Endothelial cell of umbilical vein (primary cell): ENCODE data around the gene SPATA19. TPM values are rescaled to one million over a fixed set of nuclear protein-coding genes. Genes with fewer than 3 reads are reported as not detected.

ENCODE experiments used
- BruUV-seq: library from RNA; stranded (reverse); fragments of 400-500 nt; replicated peaks from 2 replicates; lab custom pipeline; 2021; lab: Mats Ljungman, UMichigan
- CTCF ChIA-PET: fragments of 300-600, 350-600 bp; sonication (Branson Sonifier 250); formaldehyde crosslinking; loops from one replicate; lab custom pipeline; 2021; ENCODE audit warnings: antibody characterized with exemption, inconsistent platforms; lab: Charles Lee
- POLR2A ChIA-PET: fragments of 300-600, 350-600 bp; sonication (Branson Sonifier 250); formaldehyde crosslinking; loops from one replicate; lab custom pipeline; 2021; ENCODE audit warnings: antibody characterized with exemption, inconsistent platforms; lab: Charles Lee
- DNase-seq: peaks from one replicate; pipeline ENCODE4 v3.0.0-alpha.2; 2011; ENCODE audit warnings: low read depth, low spot score
- FAIRE-seq: peaks from 2 replicates; lab custom pipeline; 2011; peaks lifted over from hg19 to GRCh38; lab: Jason Lieb, UNC
- H2AFZ ChIP-seq: 2 replicates; pipeline ENCODE4 v1.6.0; 2012; ENCODE audit warnings: low read depth, low read length, control low read depth, inconsistent platforms
- H3K27ac ChIP-seq: 2 replicates; pipeline ENCODE4 v1.5.1; 2011; ENCODE audit warnings: low read depth, mild to moderate bottlenecking, control low read depth, low read length, moderate library complexity; ENCODE audit not compliant: insufficient read depth
- H3K27me3 ChIP-seq, 2 experiments: 2 replicates each; pipeline versions ENCODE4 v1.6.0 to v1.6.1; 2011; ENCODE audit warnings: low read length in 2 of 2, mixed read lengths in 1 of 2; ENCODE audit not compliant: control insufficient read depth in 2 of 2, insufficient read depth in 2 of 2
- H3K36me3 ChIP-seq, 2 experiments: 2 replicates in 1 of 2; 3 replicates in 1 of 2; pipeline ENCODE4 v1.5.1; 2011; ENCODE audit warnings: low read length in 2 of 2, mild to moderate bottlenecking in 1 of 2, moderate library complexity in 1 of 2; ENCODE audit not compliant: control insufficient read depth in 2 of 2, insufficient read depth in 2 of 2; ENCODE audit errors: extremely low read depth in 1 of 2
- H3K4me1 ChIP-seq: 3 replicates; pipeline ENCODE4 v1.5.1; 2011; ENCODE audit warnings: mild to moderate bottlenecking, low read length; ENCODE audit not compliant: control insufficient read depth, insufficient read depth; ENCODE audit errors: extremely low read depth
- H3K4me2 ChIP-seq: 2 replicates; pipeline ENCODE4 v1.6.1; 2011; ENCODE audit warnings: low read length, control low read depth, mixed read lengths; ENCODE audit not compliant: insufficient read depth
- H3K4me3 ChIP-seq, 3 experiments: fragments of 200-600 bp in 1 of 3; sonication (generic), shearing (Covaris generic) in 1 of 3; replicated peaks in 1 of 3; 2 replicates each; pipeline ENCODE4 v1.5.1; 2011 to 2016; ENCODE audit warnings: control low read depth in 3 of 3, low read length in 3 of 3, mild to moderate bottlenecking in 2 of 3, inconsistent platforms in 1 of 3, low read depth in 1 of 3, moderate library complexity in 1 of 3; ENCODE audit not compliant: insufficient read depth in 1 of 3
- H3K79me2 ChIP-seq: 2 replicates; pipeline ENCODE4 v1.6.0; 2012; ENCODE audit warnings: low read length, inconsistent platforms; ENCODE audit not compliant: control insufficient read depth, insufficient read depth
- H3K9ac ChIP-seq: replicated peaks from 2 replicates; pipeline ENCODE3; 2011; ENCODE audit warnings: low read length, control low read depth; ENCODE audit not compliant: insufficient read depth; ENCODE audit errors: extremely low read depth
- H3K9me1 ChIP-seq: replicated peaks from 3 replicates; pipeline ENCODE4 v1.6.0; 2011; ENCODE audit warnings: mild to moderate bottlenecking, low read length; ENCODE audit not compliant: control insufficient read depth, insufficient read depth; ENCODE audit errors: extremely low read depth
- H3K9me3 ChIP-seq: replicated peaks from 2 replicates; pipeline ENCODE4 v1.5.1; 2012; ENCODE audit warnings: low read length, inconsistent platforms; ENCODE audit not compliant: control insufficient read depth, insufficient read depth
- H4K20me1 ChIP-seq: replicated peaks from 2 replicates; pipeline ENCODE3; 2011; ENCODE audit warnings: mild to moderate bottlenecking, low read length; ENCODE audit not compliant: control insufficient read depth, insufficient read depth; ENCODE audit errors: extremely low read depth
- EZH2 ChIP-seq: IDR thresholded peaks from 2 replicates; pipeline ENCODE4 v1.6.1; 2012; ENCODE audit warnings: borderline replicate concordance, low read depth, mild to moderate bottlenecking, moderate library complexity, low read length, inconsistent platforms; ENCODE audit not compliant: severe bottlenecking
- FOS ChIP-seq: IDR thresholded peaks from 2 replicates; pipeline ENCODE4 v1.6.1; 2011; ENCODE audit warnings: mild to moderate bottlenecking, low read length, moderate library complexity, borderline replicate concordance; ENCODE audit not compliant: insufficient read depth
- GATA2 ChIP-seq: IDR thresholded peaks from 2 replicates; pipeline ENCODE4 v1.7.0; 2011; ENCODE audit warnings: low read depth, mild to moderate bottlenecking, moderate library complexity, mixed read lengths, low read length; ENCODE audit not compliant: insufficient read length, insufficient read depth
- JUN ChIP-seq: IDR thresholded peaks from 2 replicates; pipeline ENCODE4 v1.6.1; 2011; ENCODE audit warnings: borderline replicate concordance, low read depth; ENCODE audit not compliant: insufficient read length, insufficient read depth
- MYC ChIP-seq: IDR thresholded peaks from one replicate; pipeline ENCODE4 v1.6.1; 2011; ENCODE audit warnings: mild to moderate bottlenecking, low read depth, low read length
- POLR2AphosphoS5 ChIP-seq: IDR thresholded peaks from 2 replicates; pipeline ENCODE4 v1.6.1; 2012; ENCODE audit warnings: low read depth, mild to moderate bottlenecking, control low read depth, low read length, moderate library complexity; ENCODE audit not compliant: insufficient read depth
- dilution Hi-C: fragments of 300-500 bp; cut with MboI; formaldehyde crosslinking; loops from one replicate; pipeline ENCODE4 v1.15.0; 2019; ENCODE audit warnings: low sequenced_read_pairs; ENCODE audit not compliant: extremely low pct_ligation_motif_present
- intact Hi-C: fragments of 100-400 bp; cut with micrococcal nuclease; formaldehyde crosslinking; loops from one replicate; pipeline ENCODE4 v1.10.0; 2022
- polyA plus RNA-seq, 4 experiments: library from polyadenylated mRNA; depleted of rRNA in 3 of 4; stranded (reverse) in 3 of 4; unstranded in 1 of 4; fragments of >200 nt; gene quantifications; 2 replicates each; pipeline versions ENCODE4 v1.2.1 to v1.2.3, GENCODE V29; 2011 to 2012; ENCODE audit warnings: missing spikeins in 1 of 4
- total RNA-seq: library from RNA; stranded (reverse); gene quantifications from 2 replicates; pipeline ENCODE4 v1.2.3, GENCODE V29; 2021
- TF ChIP-seq, protein P1 (sequence below), 2 donors: IDR thresholded peaks; 1 replicate in 1 of 2; 2 replicates in 1 of 2; pipeline ENCODE4 v1.5.1; 2011; ENCODE audit warnings: low read length in 2 of 2, mild to moderate bottlenecking in 2 of 2, moderate library complexity in 2 of 2, control low read depth in 1 of 2, inconsistent platforms in 1 of 2, low read depth in 1 of 2; ENCODE audit not compliant: insufficient read depth in 1 of 2; ENCODE audit errors: extremely low read depth in 1 of 2
- TF ChIP-seq, protein P2 (sequence below): IDR thresholded peaks from 2 replicates; pipeline ENCODE4 v1.6.1; 2011; ENCODE audit not compliant: insufficient read depth, insufficient read length

The SPATA19 gene
- total and polyA plus RNA-seq, 2 donors (not counting 3 experiments of a cell fraction or from before 2014, with no cell fraction given): not detected

DNA sequence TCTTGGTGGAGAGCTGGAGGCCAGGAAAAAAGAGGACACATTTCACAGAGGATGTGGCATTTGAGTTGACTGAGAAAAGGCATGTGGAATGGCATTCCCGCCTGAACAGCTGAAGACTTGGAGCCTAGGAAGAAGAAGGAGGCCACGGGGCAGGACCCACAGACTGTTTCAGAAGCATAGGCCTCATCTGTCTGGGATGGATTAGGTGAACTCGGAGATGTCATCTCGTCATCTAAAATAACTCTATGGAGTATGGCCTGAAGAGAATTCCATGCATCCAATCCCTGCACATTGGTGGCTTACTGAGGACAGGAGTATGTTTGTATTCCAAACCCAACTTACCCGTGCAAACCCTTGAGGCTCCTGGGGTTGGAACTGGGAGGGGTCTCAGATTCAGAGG, 16.4 kb downstream of the SPATA19 start:
- BruUV-seq: no TSS peak
- no peaks in the 10 kb centered on the region for H3K79me2 ChIP-seq
- ChIA-PET POLR2A (no interaction called here), CTCF (no interaction called here)
- H3K9me1 ChIP-seq: no peaks in the 10 kb centered on the region
- dilution Hi-C loops (no loop called here), intact Hi-C loops (no loop called here)
- H3K9me3 ChIP-seq: no peaks in the 10 kb centered on the region
- FAIRE-seq (no peak), DNase-seq (no peak)
- no peak overlapping the region for H3K27ac ChIP-seq
- no peaks in the 10 kb centered on the region for H3K27me3 ChIP-seq
- no peaks in the 10 kb centered on the region for H4K20me1 ChIP-seq
- no peaks in the 10 kb centered on the region for H3K4me1 ChIP-seq
- no peak overlapping the region for H3K9ac ChIP-seq
- no peaks in the 10 kb centered on the region for H3K36me3 ChIP-seq
- TF ChIP-seq GATA2: no peak
- no peak for TF ChIP-seq FOS
- TF ChIP-seq MYC: no peak
- TF ChIP-seq, protein P1, sequence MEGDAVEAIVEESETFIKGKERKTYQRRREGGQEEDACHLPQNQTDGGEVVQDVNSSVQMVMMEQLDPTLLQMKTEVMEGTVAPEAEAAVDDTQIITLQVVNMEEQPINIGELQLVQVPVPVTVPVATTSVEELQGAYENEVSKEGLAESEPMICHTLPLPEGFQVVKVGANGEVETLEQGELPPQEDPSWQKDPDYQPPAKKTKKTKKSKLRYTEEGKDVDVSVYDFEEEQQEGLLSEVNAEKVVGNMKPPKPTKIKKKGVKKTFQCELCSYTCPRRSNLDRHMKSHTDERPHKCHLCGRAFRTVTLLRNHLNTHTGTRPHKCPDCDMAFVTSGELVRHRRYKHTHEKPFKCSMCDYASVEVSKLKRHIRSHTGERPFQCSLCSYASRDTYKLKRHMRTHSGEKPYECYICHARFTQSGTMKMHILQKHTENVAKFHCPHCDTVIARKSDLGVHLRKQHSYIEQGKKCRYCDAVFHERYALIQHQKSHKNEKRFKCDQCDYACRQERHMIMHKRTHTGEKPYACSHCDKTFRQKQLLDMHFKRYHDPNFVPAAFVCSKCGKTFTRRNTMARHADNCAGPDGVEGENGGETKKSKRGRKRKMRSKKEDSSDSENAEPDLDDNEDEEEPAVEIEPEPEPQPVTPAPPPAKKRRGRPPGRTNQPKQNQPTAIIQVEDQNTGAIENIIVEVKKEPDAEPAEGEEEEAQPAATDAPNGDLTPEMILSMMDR (IDR thresholded peaks at IDR 0.05; ENCODE audit: extremely low read depth in 1 of 2, insufficient read depth in 1 of 2, low read depth in 1 of 2, low read length in 2 of 2): no peak
- H3K4me2 ChIP-seq: no peak overlapping the region
- H3K4me3 ChIP-seq: no peak overlapping the region
- no peak overlapping the region for H2AFZ ChIP-seq

DNA sequence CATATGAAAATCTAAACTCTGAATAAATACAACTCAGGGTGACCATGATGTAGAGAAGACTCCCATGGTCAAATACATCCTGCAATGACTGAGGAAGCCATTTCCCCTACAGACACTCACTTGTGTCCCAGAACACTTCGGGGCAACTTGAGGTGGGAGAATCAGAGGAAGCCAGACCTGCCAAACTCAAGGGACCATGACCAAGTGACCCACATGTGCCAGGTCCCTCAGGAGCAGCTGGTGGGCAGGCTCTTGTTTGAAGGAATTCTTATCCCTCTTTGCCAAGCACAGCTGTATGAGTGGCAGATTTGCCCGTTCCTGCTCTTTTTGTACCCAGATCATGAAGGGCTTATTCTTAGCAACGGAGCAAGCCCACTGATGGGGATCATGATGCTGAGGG, 17.8 kb downstream of the SPATA19 start:
- POLR2A ChIA-PET: no interaction called here
- TF ChIP-seq POLR2AphosphoS5 (no peak), MYC (no peak), FOS (no peak), JUN (no peak), EZH2 (no peak), GATA2 (no peak)
- TF ChIP-seq, protein P1 (IDR thresholded peaks at IDR 0.05; ENCODE audit: extremely low read depth in 1 of 2, insufficient read depth in 1 of 2, low read depth in 1 of 2, low read length in 2 of 2): no peak
- TF ChIP-seq, protein P2, sequence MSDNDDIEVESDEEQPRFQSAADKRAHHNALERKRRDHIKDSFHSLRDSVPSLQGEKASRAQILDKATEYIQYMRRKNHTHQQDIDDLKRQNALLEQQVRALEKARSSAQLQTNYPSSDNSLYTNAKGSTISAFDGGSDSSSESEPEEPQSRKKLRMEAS: no peak
- CTCF ChIA-PET: no interaction called here
- BruUV-seq: no TSS peak
- Histone ChIP-seq H3K4me1 (no peaks in the 10 kb centered on the region), H3K27me3 (no peaks in the 10 kb centered on the region), H3K9ac (no peak overlapping the region), H4K20me1 (no peaks in the 10 kb centered on the region), H3K9me3 (no peaks in the 10 kb centered on the region), H3K4me2 (no peak overlapping the region), H3K27ac (no peak overlapping the region), H3K79me2 (no peaks in the 10 kb centered on the region), H3K4me3 (no peak overlapping the region), H2AFZ (no peak overlapping the region), H3K36me3 (no peaks in the 10 kb centered on the region), H3K9me1 (no peaks in the 10 kb centered on the region)
- FAIRE-seq (no peak), DNase-seq (no peak)
- dilution Hi-C loops (no loop called here), intact Hi-C loops (no loop called here)
